ENCODE data around the gene BCL11A.
A peak's percentile ranks its signal among the peaks of the same experiment; 100 is the strongest.

Gene BCL11A

DNA sequence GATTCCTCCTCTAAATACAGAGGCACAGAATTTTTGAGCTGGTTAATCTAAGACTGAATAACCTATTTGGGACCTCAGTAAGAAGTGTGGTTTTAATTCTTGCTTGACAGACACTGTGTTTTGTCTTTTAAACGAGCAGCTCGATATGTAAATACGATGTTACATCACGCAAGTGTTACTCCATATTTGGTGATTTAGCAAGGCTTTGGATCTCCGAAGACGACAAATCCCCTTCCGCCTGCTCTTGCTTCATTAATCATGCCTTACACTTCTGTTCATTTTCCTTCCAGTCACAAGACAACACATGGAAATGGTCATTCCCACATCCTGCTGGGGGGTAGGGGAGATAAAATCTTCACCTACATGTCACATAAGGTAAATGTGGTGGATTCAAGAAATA is 9.4 kb downstream of the BCL11A start:
- no peak for DNase-seq

DNA sequence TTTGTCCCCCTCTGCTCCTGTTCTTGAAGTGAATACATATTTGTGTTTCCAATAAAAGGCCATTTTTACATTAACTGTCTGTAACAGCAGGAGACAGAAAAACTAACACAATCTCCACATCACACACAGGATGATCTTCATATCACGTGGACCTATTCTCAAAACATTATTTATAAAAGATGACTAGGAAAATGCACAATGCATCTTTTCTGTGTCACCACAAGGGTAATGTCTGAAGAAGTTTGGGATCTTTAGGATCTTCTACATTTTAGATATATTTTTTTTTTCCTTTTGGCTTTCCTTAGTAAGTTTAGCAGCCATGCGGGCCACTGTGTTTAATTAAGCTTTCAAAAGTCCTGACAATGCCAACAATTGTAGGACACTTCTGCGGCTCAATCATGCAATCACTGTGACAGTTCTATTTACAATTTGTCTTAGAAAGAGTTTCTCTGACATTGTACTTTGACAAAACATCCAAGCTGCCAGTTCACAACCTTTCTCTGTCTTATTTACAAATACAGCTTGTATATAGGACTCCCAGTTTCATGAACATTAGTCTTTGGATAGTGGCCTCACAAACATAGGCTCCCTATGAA is 12.3 kb downstream of the BCL11A start:
- DNase-seq = no peak

DNA sequence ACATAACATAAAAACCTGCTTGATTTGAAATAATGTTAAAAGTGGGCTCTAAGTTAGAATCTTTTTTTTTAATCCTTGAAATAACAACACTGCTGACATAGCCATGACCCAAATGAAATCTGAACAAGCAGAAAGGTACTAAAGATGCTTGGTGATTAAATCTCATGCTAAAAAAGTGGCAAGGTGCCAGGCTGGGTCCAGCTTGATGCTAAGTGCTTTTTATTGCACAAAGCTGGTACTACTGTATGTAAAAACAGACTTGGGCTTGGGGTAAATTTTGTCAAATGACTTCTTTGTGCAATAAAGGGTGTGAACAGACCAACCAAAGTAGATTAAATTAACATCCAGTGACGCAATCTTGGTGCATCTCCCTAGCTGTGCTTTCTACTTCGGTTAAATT is 13.4 kb downstream of the BCL11A start:
- peak; percentile 61 for DNase-seq

DNA sequence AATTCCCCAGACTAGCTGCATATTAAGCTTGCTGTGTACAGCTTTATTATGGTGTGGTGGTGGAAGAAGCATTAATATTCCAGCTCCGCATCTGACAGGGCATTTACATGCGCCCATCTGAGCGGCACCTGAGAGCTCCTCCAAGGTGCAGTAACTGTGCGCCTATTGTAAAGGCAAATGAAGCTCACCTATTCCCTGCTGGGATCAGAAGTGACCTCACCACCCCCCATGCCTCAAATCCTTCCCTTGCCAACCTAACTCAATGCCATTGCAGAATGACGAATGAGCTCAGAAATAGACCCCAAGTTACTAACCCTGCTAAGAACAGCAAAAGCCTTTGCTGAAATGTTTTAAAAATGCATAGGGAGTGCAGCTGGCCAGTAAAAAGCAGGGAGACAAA is 14.3 kb downstream of the BCL11A start:
- no peak for DNase-seq

DNA sequence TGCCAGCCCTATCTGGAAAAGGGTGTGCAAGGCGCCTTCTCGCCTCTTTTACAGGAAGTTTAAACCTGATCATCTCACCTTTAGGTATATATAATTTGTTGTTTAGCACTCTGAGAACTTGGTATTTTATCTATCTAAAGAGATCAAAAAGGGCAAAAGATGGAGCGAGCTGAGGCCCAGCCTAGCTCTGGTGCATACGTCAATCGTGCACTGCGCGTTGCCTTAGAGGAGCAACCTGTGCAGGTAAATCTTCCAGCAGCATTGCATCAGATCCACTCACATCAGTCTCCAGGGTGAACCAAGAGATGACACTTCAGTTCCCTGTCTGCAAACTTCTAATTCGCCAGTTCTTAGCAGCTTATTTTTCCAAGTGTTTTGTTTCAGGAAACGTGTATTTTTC is 15.4 kb downstream of the BCL11A start:
- no peak for DNase-seq

DNA sequence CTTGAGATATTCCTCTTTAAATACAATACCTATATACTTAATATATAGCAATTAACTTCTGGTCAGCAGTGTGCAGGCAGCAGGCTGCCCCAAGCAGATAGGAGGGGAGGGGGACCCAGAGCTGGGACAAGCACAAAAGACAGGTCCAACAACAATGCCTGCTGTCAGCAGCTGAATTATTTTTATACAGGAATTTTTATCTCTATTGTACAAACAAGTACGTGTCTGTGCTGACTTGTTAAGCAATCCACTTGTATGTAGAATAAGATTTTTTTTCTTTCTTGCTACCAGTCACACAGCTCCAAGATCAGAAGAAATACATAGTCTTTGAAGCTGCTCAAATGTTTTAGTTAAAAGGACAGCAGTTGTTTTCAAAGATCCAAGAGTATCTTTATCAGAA is 16.7 kb downstream of the BCL11A start:
- no peak for DNase-seq

DNA sequence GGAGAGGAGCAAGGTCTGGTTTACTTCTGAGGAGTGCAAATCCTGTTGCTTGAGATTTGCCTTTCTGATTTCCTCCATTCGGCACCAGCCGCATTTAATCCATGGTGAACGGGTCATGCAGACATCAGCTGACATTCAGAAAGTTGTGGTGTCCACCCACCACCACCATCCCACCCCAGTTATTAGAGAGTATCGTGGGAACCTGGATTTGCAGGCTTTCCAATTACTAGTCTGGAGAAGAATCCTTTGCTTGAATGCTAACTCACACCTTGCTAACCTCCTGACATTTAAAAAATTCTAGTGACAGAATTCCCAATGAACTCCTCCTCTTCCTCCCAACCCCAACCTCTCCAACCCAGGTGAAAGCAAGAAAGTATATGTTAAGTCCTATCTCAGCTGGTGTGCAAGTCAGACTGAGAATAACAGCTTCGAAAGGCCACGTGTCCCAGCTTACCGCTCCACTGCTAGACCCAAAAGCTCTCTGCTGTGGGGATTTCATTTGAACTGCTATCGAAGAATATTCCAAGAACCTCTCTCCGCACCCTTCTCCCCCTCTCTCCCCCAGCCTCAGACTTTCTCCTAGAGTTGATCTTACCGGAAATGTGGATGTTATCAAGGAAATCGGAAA is 17.7 kb downstream of the BCL11A start:
- DNase-seq = no peak

DNA sequence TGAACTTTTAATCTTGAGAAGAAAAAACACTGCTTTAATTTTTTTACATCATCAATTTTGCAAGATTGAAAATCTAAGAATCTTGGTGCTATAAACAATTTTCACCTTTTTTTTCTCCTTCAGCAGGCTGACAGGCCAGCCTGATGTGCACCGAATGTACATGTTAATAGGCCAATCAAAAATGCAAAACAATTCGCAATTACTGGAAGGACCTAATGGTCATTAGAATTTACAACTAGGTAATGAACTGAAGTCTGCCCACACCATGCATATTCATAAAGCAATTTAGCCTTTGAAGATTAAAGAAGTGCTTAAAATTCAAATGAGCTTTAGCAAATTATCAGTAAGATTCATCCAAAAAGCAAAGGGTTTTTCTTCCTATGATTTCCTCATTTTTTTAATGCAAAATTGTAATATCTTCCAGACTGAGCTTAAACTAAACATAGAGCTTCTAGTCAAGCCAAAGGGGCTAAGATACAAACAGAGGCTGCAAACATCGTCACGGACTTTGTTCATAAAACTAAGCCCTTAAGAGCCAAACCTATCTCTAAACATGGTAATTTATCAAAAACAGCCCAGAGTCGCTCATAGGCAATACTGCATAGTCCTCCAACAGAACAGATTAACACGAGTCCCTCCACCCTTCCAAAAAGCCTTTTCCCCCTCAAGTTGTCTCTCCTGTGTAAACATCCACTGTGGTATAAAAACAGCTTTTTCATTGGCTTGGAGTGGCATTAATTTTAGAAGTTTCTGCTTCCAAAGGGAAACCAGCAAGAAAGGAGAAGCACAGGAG is 18.4 kb downstream of the BCL11A start:
- no peak for DNase-seq

DNA sequence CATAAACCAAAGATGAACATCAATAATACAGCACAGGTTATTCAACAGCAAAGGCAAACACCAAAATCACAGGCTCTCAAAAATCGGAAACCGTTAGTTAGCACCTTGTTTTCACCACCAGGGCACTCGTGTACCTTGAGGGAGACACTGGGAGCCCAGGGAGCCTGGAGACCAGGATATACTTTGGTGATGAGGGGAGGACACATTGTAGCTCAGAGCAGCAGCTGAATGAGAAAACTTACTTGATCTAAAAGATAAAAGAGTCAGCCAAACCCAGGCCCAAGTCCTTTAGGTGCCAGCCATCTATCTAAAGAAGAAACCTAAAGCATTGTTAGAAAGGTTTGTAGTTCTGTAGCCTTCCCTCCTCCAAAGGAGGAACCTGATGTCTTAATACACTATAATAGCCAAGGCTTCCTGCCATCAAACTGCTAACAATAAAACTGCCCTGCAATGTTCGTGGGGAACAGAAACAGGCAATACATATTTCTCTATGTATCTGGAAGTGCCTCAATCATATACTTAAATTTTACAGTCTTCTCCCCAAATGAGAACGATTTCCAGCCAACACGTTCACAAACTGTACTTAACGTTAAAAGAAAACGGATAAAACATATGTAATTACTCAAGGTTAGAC is 19.3 kb downstream of the BCL11A start:
- no peak for DNase-seq

DNA sequence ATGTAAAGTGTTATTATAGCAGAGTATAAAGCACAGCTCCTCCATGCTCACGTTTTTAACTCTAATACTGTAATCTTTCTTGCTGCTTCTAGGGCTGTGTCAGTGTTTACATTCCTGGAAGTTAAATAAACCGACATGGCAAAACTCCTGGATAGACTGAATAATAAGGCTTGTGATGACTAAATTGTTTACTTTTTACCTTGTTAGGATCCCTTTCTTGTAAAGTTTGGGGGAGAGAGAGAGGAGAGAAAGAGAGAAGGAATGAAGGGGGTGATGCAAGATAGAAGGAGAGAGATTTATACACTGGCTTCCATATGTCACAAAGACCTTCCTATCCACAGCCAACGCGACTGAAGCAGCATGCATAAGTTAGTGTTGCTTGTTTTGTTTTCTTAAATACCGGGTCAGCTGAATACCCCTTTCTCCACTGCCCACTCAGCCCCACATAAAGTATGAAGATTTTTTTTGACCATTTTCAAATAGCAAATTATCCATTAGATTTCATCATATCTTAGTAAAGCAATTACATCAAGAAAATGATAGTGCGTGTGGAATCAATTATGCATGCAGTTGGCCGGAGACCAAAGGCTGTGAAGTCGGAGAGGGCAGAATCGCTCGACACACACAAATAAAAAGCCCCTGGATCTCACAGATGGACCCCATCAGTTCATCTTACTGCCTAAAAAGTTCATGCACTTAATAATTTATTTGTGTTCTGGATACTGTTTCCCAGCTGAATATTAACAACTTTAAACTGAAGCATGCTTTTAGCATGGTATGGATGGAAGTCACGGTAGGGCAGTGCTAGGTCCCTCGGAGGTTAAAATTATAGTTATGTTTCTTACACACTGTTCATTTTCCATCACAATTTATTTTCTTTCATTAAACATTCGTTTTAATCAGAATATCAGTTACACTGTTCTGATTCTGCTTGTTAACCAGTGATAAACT is 20.1 kb downstream of the BCL11A start:
- DNase-seq = peak; percentile 33

DNA sequence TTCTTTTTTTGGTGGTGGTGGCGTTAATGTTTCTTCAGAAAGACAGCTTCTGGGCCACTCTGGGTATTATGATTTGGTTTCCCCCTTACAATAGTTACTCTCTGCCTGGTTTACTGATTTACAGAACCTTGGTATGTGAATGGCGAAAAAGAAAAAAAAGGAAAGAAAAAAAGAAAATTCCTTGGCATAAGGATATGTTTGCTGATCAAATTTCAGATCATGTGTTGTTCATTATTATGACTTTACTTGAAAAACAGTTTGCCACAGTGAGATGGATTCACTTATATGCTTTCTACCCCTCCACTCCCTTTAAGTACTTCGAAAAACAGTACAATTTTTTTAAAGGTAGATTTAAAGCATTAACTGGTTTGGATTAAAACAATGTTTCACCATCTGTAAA is 21.0 kb downstream of the BCL11A start:
- DNase-seq = no peak

DNA sequence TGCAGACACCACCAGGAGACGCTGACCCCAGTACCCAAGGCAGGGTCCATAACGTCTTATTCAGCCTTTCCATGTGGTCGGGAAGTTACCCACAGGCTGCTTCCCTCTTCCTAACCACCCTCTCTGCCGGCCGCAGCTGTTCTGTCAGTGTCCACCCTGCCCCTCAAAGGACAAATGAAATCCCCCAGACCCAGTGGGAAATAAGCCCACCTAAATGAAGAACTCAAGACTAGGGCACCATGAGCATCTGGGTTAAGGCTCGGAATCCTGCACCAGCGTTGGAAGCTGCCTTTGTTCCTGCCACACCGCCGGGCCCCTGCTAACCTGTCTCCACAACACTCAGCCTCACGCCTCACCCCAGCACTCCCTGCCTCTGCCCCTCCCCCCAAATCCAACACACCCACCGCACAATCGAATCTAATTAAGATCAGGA is 21.7 kb downstream of the BCL11A start:
- no peak for DNase-seq

DNA sequence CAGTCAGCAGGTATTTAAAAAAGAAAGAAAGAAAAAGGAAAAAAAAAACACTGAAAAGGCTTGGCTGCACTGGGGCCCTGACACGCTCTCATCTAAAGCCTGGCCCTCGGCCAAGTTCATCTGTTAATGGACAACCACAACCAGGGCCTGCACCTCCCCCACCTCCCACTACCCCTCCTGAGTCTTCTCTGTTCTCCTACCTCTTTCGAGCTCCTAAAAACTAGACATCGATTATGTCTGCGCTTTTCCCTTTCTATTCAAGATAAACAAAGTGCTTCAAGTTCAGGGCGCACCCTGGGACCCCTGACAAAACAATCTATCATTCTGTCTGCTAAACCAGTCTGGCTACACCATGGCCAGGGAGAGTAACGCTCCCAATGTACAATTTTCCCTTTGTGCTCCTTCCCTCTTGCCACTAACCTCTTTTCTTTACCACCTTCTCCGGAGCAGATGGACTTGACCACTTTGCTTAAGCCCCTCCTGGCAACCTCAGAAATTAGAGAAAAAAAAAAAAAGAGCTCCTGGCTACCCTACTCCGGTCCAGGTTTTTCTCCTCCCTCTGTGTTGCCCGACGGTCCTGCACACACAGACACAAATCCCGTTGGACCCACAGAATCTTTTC is 22.7 kb downstream of the BCL11A start:
- peak; percentile 89 for DNase-seq

DNA sequence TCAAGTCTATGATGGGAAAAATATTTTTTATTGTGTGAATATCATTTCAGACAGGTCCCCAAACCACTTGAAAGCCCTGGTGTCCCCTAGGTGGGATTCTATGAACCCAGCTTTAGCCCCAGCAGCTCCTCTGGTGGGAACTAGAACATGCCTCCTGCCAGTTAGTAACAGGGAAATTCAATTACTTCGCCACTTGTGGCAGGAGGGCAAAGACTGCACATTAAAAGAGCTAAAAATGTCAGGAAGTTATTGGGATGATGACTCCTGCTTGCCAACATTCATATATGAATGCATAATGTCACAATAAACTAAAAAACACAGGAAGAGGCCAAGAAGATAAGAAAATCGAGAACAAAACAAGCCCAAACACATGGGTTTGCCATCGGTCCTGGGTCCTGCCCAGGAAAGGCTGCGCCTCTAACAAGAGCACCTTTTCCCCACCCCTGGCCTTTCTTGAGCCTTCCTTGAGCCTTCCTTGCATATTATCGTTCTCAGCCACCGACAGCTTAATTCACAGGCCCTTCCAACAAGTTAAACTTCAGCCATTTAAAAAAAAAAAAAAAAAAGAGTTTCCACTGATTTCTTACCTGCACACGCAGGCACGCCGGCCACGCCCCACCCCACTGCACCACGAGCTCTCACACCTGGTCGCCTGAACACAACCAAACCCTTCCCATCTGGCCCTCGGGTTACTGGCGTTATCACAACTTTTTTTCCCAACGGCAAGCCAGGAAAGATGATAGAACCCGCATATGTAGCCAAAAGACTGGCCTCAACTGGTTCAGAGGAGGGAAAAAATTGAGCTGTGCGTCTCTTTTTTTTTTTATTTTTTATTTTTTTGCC is 23.4 kb downstream of the BCL11A start:
- no peak for DNase-seq

DNA sequence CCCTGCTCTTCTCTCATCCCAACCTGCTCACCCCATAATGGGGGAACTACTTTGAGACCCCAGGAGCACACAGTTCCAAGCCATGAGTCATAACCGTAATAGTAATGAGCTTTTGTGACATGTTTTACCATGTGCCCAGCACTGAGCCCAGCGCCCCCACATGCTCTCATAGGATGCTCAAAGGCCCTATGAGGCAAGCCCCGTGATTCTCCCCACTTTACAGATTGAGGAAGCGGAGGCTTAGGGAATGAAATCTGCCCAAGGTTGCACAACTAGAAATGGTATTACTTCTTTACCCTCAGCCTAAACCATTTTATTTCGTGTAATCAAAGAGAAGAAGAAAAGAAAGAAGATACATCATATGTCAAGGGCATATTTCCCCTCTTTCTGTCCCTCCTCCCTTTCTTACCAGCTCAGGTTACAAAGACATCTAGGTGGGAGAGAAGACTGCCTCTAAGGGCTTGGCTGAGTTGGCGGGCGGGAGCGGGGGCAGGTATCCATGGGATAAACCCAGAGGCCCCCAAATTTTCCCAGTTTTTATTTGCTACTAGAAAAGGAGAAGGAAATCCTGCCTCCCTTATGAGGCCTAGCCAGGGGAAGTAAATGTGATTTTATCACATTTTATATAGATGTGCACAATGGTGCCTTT is 24.2 kb downstream of the BCL11A start:
- DNase-seq = no peak

DNA sequence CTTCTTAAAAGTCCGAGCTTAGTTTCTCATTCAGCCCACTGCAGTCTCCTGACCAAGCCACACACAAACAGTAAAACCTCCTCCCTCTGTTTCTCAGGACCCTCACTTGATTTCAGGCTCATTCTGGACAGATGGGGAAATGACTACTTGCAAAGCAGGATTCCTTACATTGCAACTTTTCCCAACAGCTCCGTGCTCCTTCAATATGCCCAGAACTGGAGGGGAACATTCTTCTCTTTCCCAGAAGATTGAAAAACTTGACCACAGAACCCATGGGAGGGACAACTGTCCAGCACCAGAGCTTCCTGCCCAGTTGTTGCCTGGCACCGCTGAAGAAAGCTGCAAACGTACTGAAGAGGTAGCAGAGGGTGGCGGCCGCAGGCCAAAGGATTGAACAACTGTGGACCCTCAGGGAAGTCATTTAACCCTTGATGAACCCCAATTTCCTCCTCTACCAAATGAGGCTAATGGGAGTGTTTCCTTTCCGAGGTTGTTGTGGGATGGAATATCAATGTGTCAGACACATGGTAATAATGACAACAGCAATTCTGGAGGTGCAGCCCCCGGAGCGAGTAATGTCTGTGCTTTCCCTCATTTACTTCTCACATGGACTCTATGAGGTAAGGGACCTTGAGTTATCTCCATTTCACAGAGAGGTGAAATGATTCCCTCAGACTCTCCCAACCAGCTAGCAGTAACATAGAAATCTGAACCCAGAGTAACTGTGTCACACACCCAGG is 25.0 kb downstream of the BCL11A start:
- no peak for DNase-seq

DNA sequence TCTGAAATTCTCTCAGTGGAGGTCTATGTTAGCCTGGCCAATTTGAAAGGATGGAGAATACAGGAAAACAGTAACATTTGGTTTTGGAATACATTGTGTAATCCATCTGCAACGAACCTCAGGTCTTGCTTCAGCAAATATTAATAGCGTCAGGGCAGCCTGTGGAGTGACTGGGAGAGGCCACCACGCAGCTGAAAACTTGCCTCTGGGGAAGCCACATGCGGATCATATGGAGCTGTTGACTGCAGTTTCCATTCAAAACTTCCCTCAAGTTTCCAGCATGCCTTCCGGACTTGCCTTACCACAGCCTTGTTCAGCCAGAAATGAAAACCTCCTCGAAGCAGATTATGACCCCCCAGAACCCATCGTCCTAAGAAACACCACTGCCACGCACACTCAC is 25.7 kb downstream of the BCL11A start:
- no peak for DNase-seq

DNA sequence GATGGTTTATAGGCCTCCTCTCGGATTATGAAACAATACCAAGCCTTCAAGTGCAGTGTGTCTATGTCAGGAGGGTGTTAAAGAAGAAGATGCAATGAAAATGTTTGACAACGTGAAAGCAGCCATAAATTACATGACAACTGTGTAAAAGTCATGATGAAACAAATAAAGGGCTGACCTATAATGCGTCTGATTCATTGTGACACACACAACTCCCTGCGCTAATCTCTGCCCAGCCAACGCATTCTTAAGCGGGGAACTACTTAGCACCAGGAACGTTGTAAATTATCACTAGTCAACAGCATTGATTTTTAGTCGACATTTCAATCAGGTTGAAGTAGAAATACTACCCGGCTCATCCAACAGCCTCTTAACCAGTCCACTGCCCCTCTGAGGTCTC is 26.8 kb downstream of the BCL11A start:
- DNase-seq = no peak

DNA sequence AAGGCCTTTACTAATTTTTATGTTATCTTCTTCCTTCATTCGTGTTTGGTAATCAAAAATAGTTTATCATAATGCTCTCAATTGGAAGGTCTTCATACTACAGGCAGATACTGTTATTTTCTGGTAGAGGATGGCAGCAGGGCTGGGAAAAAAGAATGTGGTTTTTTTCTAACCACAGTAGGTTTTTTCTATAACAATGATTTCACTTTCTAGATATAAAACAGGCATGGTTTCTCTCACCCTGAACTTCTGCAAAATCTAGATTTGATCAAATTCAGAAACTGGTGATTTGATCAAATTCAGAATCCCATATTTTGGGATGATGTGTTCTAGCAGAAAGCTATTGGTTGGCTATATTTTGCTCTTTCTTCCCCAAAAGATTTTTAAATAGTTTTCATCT is 27.6 kb downstream of the BCL11A start:
- DNase-seq = no peak

DNA sequence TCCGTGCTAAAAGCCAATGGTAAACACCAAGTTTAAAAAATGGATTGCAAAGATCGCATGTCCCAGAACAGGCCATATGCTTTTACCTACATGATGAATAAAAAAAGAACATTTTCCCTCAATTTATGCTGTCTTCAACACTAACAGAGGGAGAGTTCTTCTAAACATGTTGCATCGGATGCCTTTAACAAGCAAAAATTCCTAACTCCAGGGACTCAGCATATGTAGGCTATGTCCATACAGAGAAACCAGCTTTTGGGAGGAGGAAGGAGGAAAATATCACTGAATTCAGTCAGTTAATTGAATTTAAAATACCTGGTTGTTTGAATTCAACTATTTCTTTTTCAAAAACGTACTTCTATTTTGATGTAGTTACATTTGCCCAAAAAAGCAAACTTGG is 28.6 kb downstream of the BCL11A start:
- DNase-seq = no peak
